Testis (tissue), 2 donors: Measurements from ENCODE around the gene SLC16A9.

Experiments used
- CTCF ChIP-seq, 3 experiments: fragments of 450-650 bp in 2 of 3; fragments of 200-600 bp in 1 of 3; sonication (generic) in 1 of 3; IDR thresholded peaks; one replicate each; pipeline ENCODE4 v1.5.1; 2016 to 2019; ENCODE audit warnings: antibody characterized with exemption in 3 of 3, mild to moderate bottlenecking in 2 of 3, moderate library complexity in 1 of 3
- POLR2A ChIP-seq: fragments of 450-650 bp; IDR thresholded peaks from one replicate; pipeline ENCODE4 v1.6.1; 2017; ENCODE audit warnings: antibody characterized with exemption, mild to moderate bottlenecking, moderate library complexity

- TF ChIP-seq CTCF (IDR thresholded peaks at IDR 0.05) (peak; percentile 46 to 70 (median 61)), POLR2A (no peak)
Measured at GRCh38 chr10:59622320-59623132, 87.1 kb downstream of the SLC16A9 start.
